HG03039 (cell line): Measurements from ENCODE around the gene STAB1.

Experiments used
- ATAC-seq: cut with Tn5 transposase; IDR thresholded peaks from one replicate; pipeline ENCODE4 v1.9.1; 2021; ENCODE audit warnings: mild to moderate bottlenecking, moderate library complexity; ENCODE audit not compliant: unreplicated experiment

STAB1 gene

GRCh38 chr3:52503788-52504424, 8.8 kb downstream of the STAB1 start:
- ATAC-seq, result no peak

- no peak for ATAC-seq
Measured at GRCh38 chr3:52504977-52505376, 9.8 kb downstream of the STAB1 start.

GRCh38 chr3:52506266-52506966, 11.3 kb downstream of the STAB1 start:
- ATAC-seq, result no peak

GRCh38 chr3:52507359-52507758, 12.2 kb downstream of the STAB1 start:
- ATAC-seq, result no peak

- ATAC-seq, result no peak
Measured at GRCh38 chr3:52509753-52510328, 14.7 kb downstream of the STAB1 start.

- ATAC-seq, result no peak
Measured at GRCh38 chr3:52511509-52511908, 16.4 kb downstream of the STAB1 start.

GRCh38 chr3:52512105-52512504, 17.0 kb downstream of the STAB1 start:
- no peak for ATAC-seq

- no peak for ATAC-seq
Measured at GRCh38 chr3:52512727-52513126, 17.6 kb downstream of the STAB1 start.

- ATAC-seq, result no peak
Measured at GRCh38 chr3:52513281-52513680, 18.1 kb downstream of the STAB1 start.

GRCh38 chr3:52514576-52514975, 19.4 kb downstream of the STAB1 start:
- no peak for ATAC-seq

GRCh38 chr3:52515192-52515591, 20.1 kb downstream of the STAB1 start:
- no peak for ATAC-seq

- ATAC-seq, result no peak
Measured at GRCh38 chr3:52516509-52517195, 21.5 kb downstream of the STAB1 start.

GRCh38 chr3:52517796-52518722, 22.9 kb downstream of the STAB1 start:
- no peak for ATAC-seq

- ATAC-seq, result no peak
Measured at GRCh38 chr3:52518723-52519444, 23.7 kb downstream of the STAB1 start.

- ATAC-seq, result no peak
Measured at GRCh38 chr3:52519445-52520140, 24.5 kb downstream of the STAB1 start.

- ATAC-seq, result no peak
Measured at GRCh38 chr3:52520141-52520667, 25.1 kb downstream of the STAB1 start.

GRCh38 chr3:52520716-52521487, 25.8 kb downstream of the STAB1 start:
- ATAC-seq, result no peak

- no peak for ATAC-seq
Measured at GRCh38 chr3:52521488-52521824, 26.3 kb downstream of the STAB1 start.
